ENCODE data around the gene CTIF.

Gene CTIF

GRCh38 chr18:48827291-48828193 lies 288.7 kb downstream of the CTIF start:
- TF ChIP-seq, protein P1, sequence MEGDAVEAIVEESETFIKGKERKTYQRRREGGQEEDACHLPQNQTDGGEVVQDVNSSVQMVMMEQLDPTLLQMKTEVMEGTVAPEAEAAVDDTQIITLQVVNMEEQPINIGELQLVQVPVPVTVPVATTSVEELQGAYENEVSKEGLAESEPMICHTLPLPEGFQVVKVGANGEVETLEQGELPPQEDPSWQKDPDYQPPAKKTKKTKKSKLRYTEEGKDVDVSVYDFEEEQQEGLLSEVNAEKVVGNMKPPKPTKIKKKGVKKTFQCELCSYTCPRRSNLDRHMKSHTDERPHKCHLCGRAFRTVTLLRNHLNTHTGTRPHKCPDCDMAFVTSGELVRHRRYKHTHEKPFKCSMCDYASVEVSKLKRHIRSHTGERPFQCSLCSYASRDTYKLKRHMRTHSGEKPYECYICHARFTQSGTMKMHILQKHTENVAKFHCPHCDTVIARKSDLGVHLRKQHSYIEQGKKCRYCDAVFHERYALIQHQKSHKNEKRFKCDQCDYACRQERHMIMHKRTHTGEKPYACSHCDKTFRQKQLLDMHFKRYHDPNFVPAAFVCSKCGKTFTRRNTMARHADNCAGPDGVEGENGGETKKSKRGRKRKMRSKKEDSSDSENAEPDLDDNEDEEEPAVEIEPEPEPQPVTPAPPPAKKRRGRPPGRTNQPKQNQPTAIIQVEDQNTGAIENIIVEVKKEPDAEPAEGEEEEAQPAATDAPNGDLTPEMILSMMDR (IDR thresholded peaks at IDR 0.05; ENCODE audit: poor library complexity, severe bottlenecking): no peak
- no peaks in the 10 kb centered on the region for H3K27me3 ChIP-seq (ENCODE audit: insufficient read depth, poor library complexity, severe bottlenecking)
- H3K4me3 ChIP-seq (ENCODE audit: severe bottlenecking): no peak overlapping the region
- no peak overlapping the region for H3K27ac ChIP-seq (ENCODE audit: poor library complexity, severe bottlenecking)
- no peak for DNase-seq (ENCODE audit: low spot score)
- peak; percentile 28; the same call in 1 of the 3 replicates for ATAC-seq (ENCODE audit: low read depth)
- H3K36me3 ChIP-seq (ENCODE audit: low read depth): peaks cover 11% of the 10 kb centered on the region
- peaks cover 2% of the 10 kb centered on the region for H3K9me3 ChIP-seq (ENCODE audit: severe bottlenecking)
- peaks cover 12% of the 10 kb centered on the region for H3K4me1 ChIP-seq (ENCODE audit: insufficient read depth, poor library complexity, severe bottlenecking)

DNA sequence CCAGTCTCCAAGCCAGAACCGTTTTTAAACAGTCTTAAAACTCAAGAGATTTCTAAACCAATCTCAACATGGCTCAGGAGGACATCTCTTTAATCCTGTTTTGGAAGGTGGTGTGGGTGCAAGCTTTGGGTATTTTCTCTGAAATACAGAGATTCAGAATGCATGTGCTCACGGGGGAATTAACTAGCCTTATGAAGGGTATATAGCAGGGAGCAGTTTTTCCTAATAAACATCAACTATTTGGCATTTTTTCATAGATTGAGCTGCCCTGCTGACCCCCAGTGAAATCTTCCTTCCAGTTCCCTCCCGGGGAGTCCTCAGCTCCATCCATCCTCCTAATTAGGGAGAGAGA lies 289.3 kb downstream of the CTIF start:
- Histone ChIP-seq H3K4me3 (ENCODE audit: severe bottlenecking) (no peak overlapping the region), H3K36me3 (ENCODE audit: low read depth) (peaks cover 9% of the 10 kb centered on the region), H3K4me1 (ENCODE audit: insufficient read depth, poor library complexity, severe bottlenecking) (peaks cover 19% of the 10 kb centered on the region), H3K27ac (ENCODE audit: poor library complexity, severe bottlenecking) (no peak overlapping the region), H3K9me3 (ENCODE audit: severe bottlenecking) (peaks cover 2% of the 10 kb centered on the region), H3K27me3 (ENCODE audit: insufficient read depth, poor library complexity, severe bottlenecking) (no peaks in the 10 kb centered on the region)
- TF ChIP-seq, protein P1 (IDR thresholded peaks at IDR 0.05; ENCODE audit: poor library complexity, severe bottlenecking): no peak
- no peak for ATAC-seq (ENCODE audit: low read depth)
- no peak for DNase-seq (ENCODE audit: low spot score)

DNA sequence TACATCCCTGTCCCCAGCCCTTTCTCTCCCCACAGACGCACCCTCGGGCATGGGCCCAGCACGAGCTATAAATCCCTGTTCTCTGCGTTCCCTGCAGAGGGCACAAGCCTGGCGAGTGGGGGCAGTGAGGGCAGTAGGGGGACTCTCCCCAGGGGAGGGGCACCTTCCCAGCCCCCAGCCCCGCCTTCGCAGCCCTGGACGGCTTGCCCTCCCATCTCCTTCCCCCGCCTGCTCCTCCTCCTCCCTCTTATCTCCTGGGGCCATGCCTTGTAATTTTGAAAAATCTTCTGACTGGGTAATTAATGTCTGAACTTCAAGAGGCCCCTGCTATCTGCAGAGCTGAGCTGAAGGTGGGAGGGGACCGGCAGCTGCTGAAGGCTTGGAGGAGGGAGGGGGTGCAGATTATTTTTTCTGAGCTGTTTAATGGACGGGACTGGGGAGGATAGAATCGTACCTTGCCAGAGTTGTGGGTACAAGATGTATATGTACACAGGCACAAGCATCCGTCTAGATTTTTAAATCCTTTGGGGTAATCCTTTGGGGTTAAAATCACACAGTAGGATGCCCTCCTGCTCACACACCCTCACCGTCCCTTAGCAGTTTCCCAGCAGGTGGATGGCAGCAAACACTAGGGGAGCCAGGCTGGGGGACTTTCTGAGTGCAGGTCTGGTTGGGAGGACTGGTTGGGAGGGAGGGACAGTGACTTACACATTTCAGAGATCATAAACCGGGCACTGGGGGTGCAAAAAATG lies 290.0 kb downstream of the CTIF start:
- H3K4me1 ChIP-seq (ENCODE audit: insufficient read depth, poor library complexity, severe bottlenecking): peaks cover 26% of the 10 kb centered on the region
- H3K4me3 ChIP-seq (ENCODE audit: severe bottlenecking): no peak overlapping the region
- peaks cover 3% of the 10 kb centered on the region for H3K36me3 ChIP-seq (ENCODE audit: low read depth)
- no peak overlapping the region for H3K27ac ChIP-seq (ENCODE audit: poor library complexity, severe bottlenecking)
- H3K9me3 ChIP-seq (ENCODE audit: severe bottlenecking): no peaks in the 10 kb centered on the region
- ATAC-seq (ENCODE audit: low read depth) (no peak), DNase-seq (ENCODE audit: low spot score) (no peak)
- TF ChIP-seq, protein P1 (IDR thresholded peaks at IDR 0.05; ENCODE audit: poor library complexity, severe bottlenecking): no peak
- H3K27me3 ChIP-seq (ENCODE audit: insufficient read depth, poor library complexity, severe bottlenecking): no peaks in the 10 kb centered on the region

GRCh38 chr18:48829443-48830149 lies 290.8 kb downstream of the CTIF start:
- no peak overlapping the region for H3K27ac ChIP-seq (ENCODE audit: poor library complexity, severe bottlenecking)

More at GRCh38 chr18:48829443-48830149, 290.8 kb downstream of the CTIF start:
- Histone ChIP-seq H3K27me3 (ENCODE audit: insufficient read depth, poor library complexity, severe bottlenecking) (no peaks in the 10 kb centered on the region), H3K9me3 (ENCODE audit: severe bottlenecking) (no peaks in the 10 kb centered on the region), H3K4me3 (ENCODE audit: severe bottlenecking) (no peak overlapping the region), H3K36me3 (ENCODE audit: low read depth) (no peaks in the 10 kb centered on the region; the same call in none of the 2 replicates), H3K4me1 (ENCODE audit: insufficient read depth, poor library complexity, severe bottlenecking) (peaks cover 33% of the 10 kb centered on the region)
- no peak for DNase-seq (ENCODE audit: low spot score)
- TF ChIP-seq, protein P1 (IDR thresholded peaks at IDR 0.05; ENCODE audit: poor library complexity, severe bottlenecking): no peak
- no peak for ATAC-seq (ENCODE audit: low read depth)
